ENCODE results near the gene INF2.
"Not testable (repeated sequence)": the region's sequence is repeated elsewhere in the genome, so short reads cannot be mapped to it uniquely, and the experiment has no call there.

DNA sequence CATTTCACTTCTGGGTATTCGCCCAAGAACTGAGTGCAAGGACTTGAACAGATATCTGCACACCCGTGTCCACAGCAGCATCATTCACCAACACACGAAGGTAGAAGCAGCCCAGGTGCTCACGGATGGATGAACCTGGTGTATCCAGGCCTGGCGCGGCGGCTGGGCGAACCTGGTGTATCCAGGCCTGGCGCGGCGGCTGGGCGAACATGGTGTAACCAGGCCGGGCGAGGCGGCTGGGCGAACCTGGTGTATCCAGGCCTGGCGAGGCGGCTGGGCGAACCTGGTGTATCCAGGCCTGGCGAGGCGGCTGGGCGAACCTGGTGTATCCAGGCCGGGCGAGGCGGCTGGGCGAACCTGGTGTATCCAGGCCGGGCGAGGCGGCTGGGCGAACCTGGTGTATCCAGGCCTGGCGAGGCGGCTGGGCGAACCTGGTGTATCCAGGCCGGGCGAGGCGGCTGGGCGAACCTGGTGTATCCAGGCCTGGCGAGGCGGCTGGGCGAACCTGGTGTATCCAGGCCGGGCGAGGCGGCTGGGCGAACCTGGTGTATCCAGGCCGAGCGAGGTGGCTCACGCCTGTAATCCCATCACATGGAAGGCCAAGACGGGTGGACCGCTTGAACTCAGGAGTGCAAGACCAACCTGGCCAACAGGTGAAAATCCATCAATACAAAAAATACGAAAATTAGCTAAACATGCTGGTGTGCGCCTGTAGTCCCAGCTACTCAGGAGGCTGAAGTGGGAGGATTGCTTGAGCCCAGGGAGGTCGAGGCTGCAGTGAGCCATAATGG is 36.1 kb upstream of the INF2 start:
- TF ChIP-seq POLR2AphosphoS5, EP300 (IDR thresholded peaks at IDR 0.05): not testable (repeated sequence)

All from gastroesophageal sphincter (tissue), 2 donors.